Neural cell (in vitro differentiated cells): ENCODE measurements around the gene ASPSCR1. TPM values are rescaled to one million over a fixed set of nuclear protein-coding genes. Genes with fewer than 3 reads are reported as not detected.

Experiments used
- H2AFZ ChIP-seq: fragments of 200-600, 300-800 bp; sonication (generic), shearing (Covaris generic); 2 replicates; pipeline ENCODE4 v1.6.0; 2014; ENCODE audit warnings: low read depth, mild to moderate bottlenecking, antibody characterized with exemption, low read length, moderate library complexity
- H3F3A ChIP-seq: fragments of 200-600 bp; shearing (Covaris generic); 2 replicates; pipeline ENCODE4 v1.6.1; 2016; ENCODE audit warnings: mild to moderate bottlenecking, moderate library complexity, mixed read lengths, antibody characterized with exemption, low read length; ENCODE audit not compliant: insufficient read depth, poor library complexity, severe bottlenecking
- H3K27ac ChIP-seq: fragments of 200-600, 300-800 bp; sonication (generic), shearing (Covaris generic); 2 replicates; pipeline ENCODE4 v1.5.1; 2014; ENCODE audit warnings: mild to moderate bottlenecking, low read length, moderate library complexity
- H3K27me3 ChIP-seq: fragments of 300-800, 200-600 bp; sonication (generic), shearing (Covaris generic); 2 replicates; pipeline ENCODE4 v1.6.0; 2014; ENCODE audit warnings: mild to moderate bottlenecking, low read depth, low read length, moderate library complexity; ENCODE audit not compliant: insufficient read depth
- H3K36me3 ChIP-seq: fragments of 300-800, 200-600 bp; sonication (generic), shearing (Covaris generic); 2 replicates; pipeline ENCODE4 v1.5.1; 2014; ENCODE audit warnings: mild to moderate bottlenecking, antibody characterized with exemption, low read length, moderate library complexity; ENCODE audit not compliant: insufficient read depth
- H3K4me2 ChIP-seq: fragments of 300-800, 200-600 bp; sonication (generic), shearing (Covaris generic); 2 replicates; pipeline ENCODE4 v1.6.0; 2014; ENCODE audit warnings: mild to moderate bottlenecking, low read length
- H3K4me3 ChIP-seq: fragments of 300-800, 200-600 bp; sonication (generic), shearing (Covaris generic); 2 replicates; pipeline ENCODE4 v1.5.1; 2014; ENCODE audit warnings: mild to moderate bottlenecking, low read length, moderate library complexity
- H3K79me2 ChIP-seq: fragments of 200-600 bp; shearing (Covaris generic); replicated peaks from 2 replicates; pipeline ENCODE4 v1.6.0; 2014; ENCODE audit warnings: mild to moderate bottlenecking, low read length, moderate library complexity; ENCODE audit not compliant: insufficient read depth
- H3K9ac ChIP-seq: fragments of 300-800, 200-600 bp; sonication (generic), shearing (Covaris generic); 2 replicates; pipeline ENCODE4 v1.6.1; 2016; ENCODE audit warnings: mild to moderate bottlenecking, low read length, mixed read lengths
- H3K9me2 ChIP-seq: fragments of 200-600 bp; shearing (Covaris generic); 2 replicates; pipeline ENCODE4 v1.6.1; 2016; ENCODE audit warnings: mild to moderate bottlenecking, low read length, mixed read lengths; ENCODE audit not compliant: insufficient read depth
- H3K9me3 ChIP-seq: fragments of 200-600, 300-800 bp; sonication (generic), shearing (Covaris generic); 2 replicates; pipeline ENCODE4 v1.6.1; 2016; ENCODE audit warnings: mild to moderate bottlenecking, mixed run types, low read length, moderate library complexity, mixed read lengths
- H4K20me1 ChIP-seq: fragments of 200-600 bp; shearing (Covaris generic); 2 replicates; pipeline ENCODE4 v1.6.1; 2016; ENCODE audit warnings: mild to moderate bottlenecking, mixed run types; ENCODE audit not compliant: insufficient read depth
- CTCF ChIP-seq: fragments of 450-650 bp; IDR thresholded peaks from 2 replicates; pipeline ENCODE4 v1.5.1; 2014; ENCODE audit warnings: antibody characterized with exemption, mild to moderate bottlenecking, moderate library complexity; ENCODE audit not compliant: poor library complexity, severe bottlenecking
- EP300 ChIP-seq: fragments of 450-650 bp; conservative IDR thresholded peaks from 2 replicates; pipeline ENCODE4 v1.6.1; 2014; ENCODE audit warnings: antibody characterized with exemption, mild to moderate bottlenecking, moderate library complexity; ENCODE audit not compliant: poor library complexity, severe bottlenecking
- EZH2 ChIP-seq: fragments of 200-600, 300-800 bp; shearing (Covaris generic), sonication (generic); IDR thresholded peaks from 2 replicates; pipeline ENCODE4 v1.6.1; 2014; ENCODE audit warnings: antibody characterized with exemption, low read length, borderline replicate concordance, mild to moderate bottlenecking; ENCODE audit not compliant: insufficient read depth, poor library complexity, severe bottlenecking
- MXI1 ChIP-seq: fragments of 450-650 bp; conservative IDR thresholded peaks from 2 replicates; pipeline ENCODE4 v1.6.1; 2014; ENCODE audit warnings: antibody characterized with exemption, mild to moderate bottlenecking; ENCODE audit not compliant: poor library complexity, severe bottlenecking
- POLR2AphosphoS5 ChIP-seq: IDR thresholded peaks from 2 replicates; pipeline ENCODE4 v1.6.1; 2012
- RAD21 ChIP-seq: fragments of 450-650 bp; conservative IDR thresholded peaks from 2 replicates; pipeline ENCODE4 v1.6.1; 2014; ENCODE audit warnings: antibody characterized with exemption, mild to moderate bottlenecking, moderate library complexity
- REST ChIP-seq: IDR thresholded peaks from 2 replicates; pipeline ENCODE4 v1.6.1; 2012; ENCODE audit warnings: borderline replicate concordance
- SMC3 ChIP-seq: fragments of 450-650 bp; conservative IDR thresholded peaks from 2 replicates; pipeline ENCODE4 v1.6.1; 2014; ENCODE audit warnings: antibody characterized with exemption, mild to moderate bottlenecking, moderate library complexity; ENCODE audit not compliant: poor library complexity
- TAF1 ChIP-seq: IDR thresholded peaks from 2 replicates; pipeline ENCODE4 v1.6.1; 2012; ENCODE audit warnings: low read depth
- polyA plus RNA-seq: library from polyadenylated mRNA; depleted of rRNA; stranded (reverse); fragments of >200 nt; gene quantifications from 2 replicates; pipeline ENCODE4 v1.2.3, GENCODE V29; 2014

The ASPSCR1 gene
- polyA plus RNA-seq, 1 donor from 2014 or later, result 28.0 TPM

- Histone ChIP-seq H3K36me3 (no peaks in the 10 kb centered on the region), H2AFZ (no peak within 1 kb of the TSS)
These were observed 74.6 kb downstream of the ASPSCR1 start, which contains the start of the genes GPS1 and RFNG for GRCh38 chr17:82051776-82052637. Gene GPS1, plus strand, starts transcription at chr17:82051898. Its CDS starts 34 bp downstream, at chr17:82051932. Gene RFNG, minus strand, starts transcription at chr17:82051811. Its CDS starts 45 bp downstream, at chr17:82051766.

GRCh38 chr17:82052638-82053059, 75.2 kb downstream of the ASPSCR1 start:
- Histone ChIP-seq H3K4me2 (peak overlapping the region; percentile 84), H3K27me3 (no peaks in the 10 kb centered on the region), H4K20me1 (no peaks in the 10 kb centered on the region), H3F3A (no peaks in the 10 kb centered on the region), H3K9me2 (no peaks in the 10 kb centered on the region), H3K9me3 (no peaks in the 10 kb centered on the region), H3K79me2 (peaks cover 10% of the 10 kb centered on the region), H3K27ac (no peak overlapping the region), H3K36me3 (no peaks in the 10 kb centered on the region), H3K4me3 (peak overlapping the region; percentile 92), H2AFZ (no peak overlapping the region), H3K9ac (peak overlapping the region; percentile 75)
- TF ChIP-seq MXI1, result no peak
- no peak for TF ChIP-seq SMC3
- TF ChIP-seq EZH2, result no peak
- no peak for TF ChIP-seq CTCF
- TF ChIP-seq EP300, result no peak

More at GRCh38 chr17:82051776-82052637, 74.6 kb downstream of the ASPSCR1 start, which contains the start of the genes GPS1 and RFNG:
- peak within 1 kb of the TSS; percentile 92 for H3K4me3 ChIP-seq
- H3K9me2 ChIP-seq, result no peaks in the 10 kb centered on the region
- no peaks in the 10 kb centered on the region for H3F3A ChIP-seq
- TF ChIP-seq POLR2AphosphoS5, result peak; percentile 86
- no peak for TF ChIP-seq CTCF
- peak; percentile 89 for TF ChIP-seq MXI1
- H3K27me3 ChIP-seq, result no peaks in the 10 kb centered on the region
- peaks cover 10% of the 10 kb centered on the region for H3K79me2 ChIP-seq
- no peaks in the 10 kb centered on the region for H4K20me1 ChIP-seq
- no peaks in the 10 kb centered on the region for H3K9me3 ChIP-seq
- H3K4me2 ChIP-seq, result peak within 1 kb of the TSS; percentile 84
- H3K27ac ChIP-seq, result no peak within 1 kb of the TSS
- peak within 1 kb of the TSS; percentile 75 for H3K9ac ChIP-seq

GRCh38 chr17:82053130-82053529, 75.7 kb downstream of the ASPSCR1 start:
- no peaks in the 10 kb centered on the region for H3F3A ChIP-seq
- no peaks in the 10 kb centered on the region for H3K9me3 ChIP-seq
- no peak overlapping the region for H2AFZ ChIP-seq
- peak overlapping the region; percentile 75 for H3K9ac ChIP-seq
- H3K36me3 ChIP-seq, result no peaks in the 10 kb centered on the region
- H3K79me2 ChIP-seq, result peaks cover 10% of the 10 kb centered on the region
- H4K20me1 ChIP-seq, result no peaks in the 10 kb centered on the region
- no peaks in the 10 kb centered on the region for H3K9me2 ChIP-seq
- peak overlapping the region; percentile 92 for H3K4me3 ChIP-seq
- H3K27me3 ChIP-seq, result no peaks in the 10 kb centered on the region
- TF ChIP-seq POLR2AphosphoS5 (no peak), RAD21 (no peak), EP300 (no peak), MXI1 (no peak), CTCF (no peak), REST (no peak), SMC3 (no peak), TAF1 (no peak), EZH2 (no peak)
- H3K27ac ChIP-seq, result no peak overlapping the region
- H3K4me2 ChIP-seq, result no peak overlapping the region
